HS-5 (cell line): ENCODE data around the gene KRTAP1-3.
"Not testable (repeated sequence)": the region's sequence is repeated elsewhere in the genome, so short reads cannot be mapped to it uniquely, and the experiment has no call there.

Experiments used
- DNase-seq: peaks from one replicate; pipeline ENCODE4 v3.0.0-alpha.2; 2012; ENCODE audit warnings: low read depth

The KRTAP1-3 gene

GRCh38 chr17:41034346-41034935 is at the start of gene KRTAP1-3:
Gene KRTAP1-3, minus strand, starts transcription at chr17:41034874. Its CDS starts 53 bp downstream, at chr17:41034821.
- not testable (repeated sequence) for DNase-seq

- not testable (repeated sequence) for DNase-seq
Observed at GRCh38 chr17:41084100-41084856, 49.6 kb upstream of the KRTAP1-3 start, which contains the start of gene KRTAP4-7. Gene KRTAP4-7, plus strand, starts transcription at chr17:41084150. Its CDS starts 57 bp downstream, at chr17:41084207.

GRCh38 chr17:41083427-41083826 is 48.8 kb upstream of the KRTAP1-3 start:
- not testable (repeated sequence) for DNase-seq

- no peak for DNase-seq
Observed at GRCh38 chr17:41082626-41083025, 48.0 kb upstream of the KRTAP1-3 start.

GRCh38 chr17:41076788-41077187 is 42.1 kb upstream of the KRTAP1-3 start:
- no peak for DNase-seq

GRCh38 chr17:41073676-41074075 is 39.0 kb upstream of the KRTAP1-3 start:
- no peak for DNase-seq

- no peak for DNase-seq
Observed at GRCh38 chr17:41071606-41072360, 37.1 kb upstream of the KRTAP1-3 start.

GRCh38 chr17:41069031-41069430 is 34.4 kb upstream of the KRTAP1-3 start:
- DNase-seq = no peak

- no peak for DNase-seq
Observed at GRCh38 chr17:41067281-41067680, 32.6 kb upstream of the KRTAP1-3 start.

GRCh38 chr17:41065829-41066624 is 31.4 kb upstream of the KRTAP1-3 start, which contains the start of gene KRTAP2-4:
Gene KRTAP2-4, minus strand, starts transcription at chr17:41065879. Its CDS starts 34 bp downstream, at chr17:41065845.
- DNase-seq = peak; percentile 80

GRCh38 chr17:41065016-41065689 is 30.5 kb upstream of the KRTAP1-3 start:
- DNase-seq = not testable (repeated sequence)

- DNase-seq = no peak
Observed at GRCh38 chr17:41064301-41064700, 29.6 kb upstream of the KRTAP1-3 start.

GRCh38 chr17:41063449-41063848 is 28.8 kb upstream of the KRTAP1-3 start:
- no peak for DNase-seq

- DNase-seq = peak; percentile 90
Observed at GRCh38 chr17:41061964-41062363, 27.3 kb upstream of the KRTAP1-3 start.

- peak; percentile 94 for DNase-seq
Observed at GRCh38 chr17:41060052-41060604, 25.5 kb upstream of the KRTAP1-3 start, which contains the start of gene KRTAP2-3. Gene KRTAP2-3, minus strand, starts transcription at chr17:41060114. Its CDS starts 64 bp downstream, at chr17:41060050.

GRCh38 chr17:41059276-41060051 is 24.8 kb upstream of the KRTAP1-3 start:
- DNase-seq = peak; percentile 86

GRCh38 chr17:41058741-41059140 is 24.1 kb upstream of the KRTAP1-3 start:
- DNase-seq = no peak

GRCh38 chr17:41057547-41057946 is 22.9 kb upstream of the KRTAP1-3 start:
- no peak for DNase-seq

GRCh38 chr17:41055130-41055529 is 20.5 kb upstream of the KRTAP1-3 start, which contains the start of gene KRTAP2-2:
Gene KRTAP2-2, minus strand, starts transcription at chr17:41055230. Its CDS starts 19 bp downstream, at chr17:41055211.
- not testable (repeated sequence) for DNase-seq

- DNase-seq = not testable (repeated sequence)
Observed at GRCh38 chr17:41054556-41054955, 19.9 kb upstream of the KRTAP1-3 start.
